DLD1 (cell line): ENCODE measurements around the gene BAHCC1.
"Not testable (repeated sequence)": the region's sequence is repeated elsewhere in the genome, so short reads cannot be mapped to it uniquely, and the experiment has no call there.

Source experiments
- in situ Hi-C: cut with HindIII; loops from 2 replicates; pipeline ENCODE4 v1.10.0; 2017; ENCODE audit warnings: low sequenced_read_pairs

Gene BAHCC1

DNA sequence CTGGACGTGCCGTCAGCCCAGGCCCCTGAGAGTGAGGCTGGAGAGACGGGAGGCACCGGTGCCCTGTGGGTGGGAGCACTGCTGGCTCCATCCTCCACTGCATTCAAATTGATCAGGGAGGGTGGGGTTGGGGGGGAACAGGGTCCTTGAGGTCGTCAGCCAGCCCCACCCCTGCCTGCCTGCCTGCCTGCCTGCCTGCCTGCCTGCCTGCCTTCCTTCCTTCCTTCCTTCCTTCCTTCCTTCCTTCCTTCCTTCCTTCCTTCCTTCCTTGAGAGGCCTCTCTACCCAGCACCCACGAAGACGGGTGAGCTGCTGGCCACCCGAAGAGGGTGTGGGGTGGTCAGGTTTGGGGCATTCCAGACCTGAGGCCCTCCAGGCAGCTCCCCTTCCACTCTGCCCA is 16.0 kb downstream of the BAHCC1 start:
- in situ Hi-C loops, result no loop called here

DNA sequence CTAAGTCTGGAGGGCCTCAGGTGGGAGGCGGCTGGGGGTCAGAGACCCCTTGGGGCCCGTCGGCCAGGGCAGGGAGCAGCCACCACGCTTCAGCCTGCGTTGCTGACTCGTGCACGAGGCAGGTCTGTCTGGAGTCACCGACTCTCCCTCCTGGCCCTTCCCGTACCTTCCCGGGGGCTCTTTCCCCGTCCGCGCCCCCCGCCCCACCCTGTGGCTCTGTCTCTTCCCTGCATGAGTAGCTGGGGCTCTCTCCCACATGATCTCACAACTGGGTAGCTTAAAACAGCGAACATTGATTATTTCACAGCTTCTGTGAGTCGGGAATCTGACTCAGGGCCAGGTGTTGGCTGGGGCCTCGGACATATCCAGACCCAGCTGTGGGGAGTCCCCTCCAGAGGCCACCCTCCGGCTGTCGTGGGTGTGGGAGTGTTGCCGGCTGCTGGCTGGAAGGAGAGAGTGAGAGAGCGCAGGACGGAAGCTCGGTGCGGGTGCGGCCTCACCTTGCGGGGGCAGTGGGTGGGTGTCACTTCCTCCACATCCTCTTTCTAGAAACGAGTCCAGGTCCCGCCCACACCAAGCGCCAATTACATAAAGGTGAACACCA is 17.3 kb downstream of the BAHCC1 start:
- in situ Hi-C loops, result no loop called here

DNA sequence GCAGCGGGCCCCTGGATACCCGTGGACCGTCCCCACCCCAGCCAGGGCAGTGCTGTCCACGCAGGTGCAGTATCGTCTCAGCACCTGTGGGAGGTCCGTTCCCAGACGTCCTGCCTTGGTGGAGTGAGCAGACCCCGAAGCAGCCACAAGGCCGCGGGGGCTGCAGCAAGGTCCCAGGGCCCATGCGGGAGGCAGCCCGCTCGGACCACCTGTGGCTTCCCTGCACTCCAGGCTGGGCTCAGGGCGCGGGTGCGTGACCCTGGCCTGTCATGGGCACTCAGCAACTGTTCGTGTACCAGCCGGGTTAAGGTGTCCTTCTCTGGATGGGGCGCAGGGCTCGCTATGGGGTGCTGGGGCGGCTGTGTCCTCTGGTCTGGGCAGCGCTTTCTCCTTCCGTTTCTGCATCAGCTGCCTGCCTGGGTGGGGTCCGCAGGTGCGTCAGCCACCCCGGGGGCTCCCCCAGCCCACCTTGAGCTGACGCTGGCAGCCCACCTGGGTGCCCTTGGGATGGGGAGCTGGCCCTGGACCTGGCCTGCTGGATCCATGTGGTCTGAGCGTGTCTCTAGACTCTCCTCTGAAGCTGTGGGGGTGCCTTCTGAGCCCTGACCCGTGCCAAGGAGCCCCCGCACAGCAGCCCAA is 18.4 kb downstream of the BAHCC1 start:
- in situ Hi-C loops, result no loop called here

DNA sequence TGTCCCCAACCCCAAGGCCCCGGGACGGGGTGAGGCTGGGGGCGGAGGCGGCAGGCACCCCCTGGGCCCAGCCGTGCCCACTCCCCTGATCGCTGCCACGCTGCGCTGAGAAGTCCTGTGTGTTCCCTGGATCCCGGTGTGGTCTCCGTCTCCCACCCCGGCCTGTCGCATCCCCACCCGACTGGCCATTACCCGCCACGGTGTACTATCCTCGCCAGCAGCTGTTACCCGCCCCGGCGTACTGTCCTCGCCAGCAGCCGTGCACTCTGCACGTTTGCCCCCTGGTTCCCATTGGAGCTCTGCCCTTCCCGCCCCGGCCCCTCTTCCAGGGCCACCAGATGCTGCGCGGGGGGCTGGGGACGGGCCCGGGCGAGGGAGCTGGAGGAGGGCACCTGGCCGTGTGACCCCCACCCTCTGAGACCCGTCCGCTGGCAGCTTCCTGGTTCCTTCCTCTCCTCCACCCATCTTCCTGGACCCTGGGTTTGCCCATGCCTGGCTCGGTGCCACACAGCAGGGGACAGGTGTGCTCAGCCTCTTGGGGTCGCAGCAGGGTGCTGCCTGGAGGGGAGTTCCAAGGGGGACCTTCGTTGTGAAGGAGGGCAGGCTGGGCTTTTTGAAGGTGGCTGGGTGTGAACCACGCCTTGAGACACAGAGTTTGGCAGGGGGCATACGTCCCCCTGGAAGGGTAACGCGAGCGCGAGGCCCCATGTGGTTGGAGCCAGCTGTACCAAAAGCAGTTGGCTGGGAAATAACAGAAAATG is 19.7 kb downstream of the BAHCC1 start:
- in situ Hi-C loops, result no loop called here

DNA sequence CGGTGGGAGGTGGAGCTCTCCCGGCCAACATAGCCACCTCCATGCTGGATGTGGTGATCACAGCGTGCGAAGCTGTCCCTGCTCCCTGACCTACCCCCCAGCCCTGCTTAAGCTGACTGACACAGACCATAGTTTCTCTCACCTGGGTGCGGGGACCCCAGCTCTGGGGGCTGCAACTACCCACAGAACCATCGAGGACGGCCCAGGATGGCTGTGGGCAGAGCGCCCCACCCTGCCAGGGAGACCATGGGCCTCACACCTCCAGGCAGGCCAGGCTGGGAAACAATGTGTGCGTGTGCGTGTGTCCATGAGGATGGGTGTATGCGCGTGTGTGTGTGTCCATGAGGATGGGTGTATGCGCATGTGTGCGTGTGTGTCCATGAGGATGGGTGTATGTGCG is 20.4 kb downstream of the BAHCC1 start:
- in situ Hi-C loops, result no loop called here

DNA sequence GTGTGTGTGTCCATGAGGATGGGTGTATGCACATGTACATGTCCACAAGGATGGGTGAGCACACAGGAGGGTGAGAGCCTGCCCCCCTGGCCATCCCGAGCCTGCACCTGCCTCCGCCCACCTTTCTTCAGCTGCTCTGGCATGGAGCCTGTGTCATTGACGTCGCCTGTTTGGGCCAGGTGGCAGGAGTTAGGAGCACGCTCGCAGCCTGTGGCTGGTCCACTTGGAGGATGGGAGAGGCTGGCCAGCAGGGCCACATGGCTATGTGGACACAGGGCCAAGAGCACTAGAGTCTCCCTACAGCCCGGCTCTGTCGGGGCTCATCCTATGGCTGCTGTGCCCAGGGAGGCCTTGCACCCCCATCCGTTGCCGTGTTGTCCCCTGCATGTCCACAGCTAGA is 21.4 kb downstream of the BAHCC1 start:
- in situ Hi-C loops, result no loop called here

DNA sequence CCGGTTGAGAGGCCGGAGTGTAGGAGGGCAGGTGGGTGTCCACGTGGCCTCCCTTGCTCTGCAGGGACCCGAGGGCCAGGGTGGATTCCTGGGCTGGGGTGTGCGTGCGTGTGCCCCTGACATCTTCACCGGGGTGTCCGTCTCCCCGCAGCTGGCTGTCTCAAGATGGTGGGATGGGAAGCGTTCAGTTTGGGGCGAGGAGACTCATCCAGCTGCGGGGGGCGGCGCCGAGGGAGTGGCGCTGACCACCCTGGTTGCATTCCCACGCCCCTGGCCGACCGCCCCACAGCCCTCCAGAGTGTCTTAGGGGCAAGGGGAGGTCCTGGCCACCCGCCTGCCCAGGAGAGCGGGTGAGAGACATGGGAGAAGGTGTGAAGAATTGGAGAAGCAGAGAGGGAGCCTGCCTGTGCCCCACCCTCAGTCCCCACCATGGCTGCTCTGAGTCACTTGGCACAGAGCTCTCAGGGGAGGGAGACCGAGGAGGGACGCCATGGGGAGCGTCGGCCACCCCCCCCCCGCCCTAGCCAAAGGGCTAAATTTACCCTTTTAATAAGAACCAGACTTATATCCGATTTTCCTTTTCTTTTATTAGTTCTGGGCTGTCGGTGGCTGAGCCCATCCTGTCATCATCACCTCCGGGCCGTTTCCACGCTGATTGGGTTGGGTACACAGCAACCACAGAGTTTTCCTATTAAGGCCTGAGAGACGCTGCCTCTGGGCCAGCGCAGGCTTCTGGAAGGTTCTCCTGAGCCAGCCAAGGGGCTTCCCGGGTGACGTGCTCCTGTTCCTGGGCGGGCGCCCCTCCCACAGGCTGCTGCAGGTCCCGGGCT is 22.0 kb downstream of the BAHCC1 start:
- in situ Hi-C loops, result no loop called here

DNA sequence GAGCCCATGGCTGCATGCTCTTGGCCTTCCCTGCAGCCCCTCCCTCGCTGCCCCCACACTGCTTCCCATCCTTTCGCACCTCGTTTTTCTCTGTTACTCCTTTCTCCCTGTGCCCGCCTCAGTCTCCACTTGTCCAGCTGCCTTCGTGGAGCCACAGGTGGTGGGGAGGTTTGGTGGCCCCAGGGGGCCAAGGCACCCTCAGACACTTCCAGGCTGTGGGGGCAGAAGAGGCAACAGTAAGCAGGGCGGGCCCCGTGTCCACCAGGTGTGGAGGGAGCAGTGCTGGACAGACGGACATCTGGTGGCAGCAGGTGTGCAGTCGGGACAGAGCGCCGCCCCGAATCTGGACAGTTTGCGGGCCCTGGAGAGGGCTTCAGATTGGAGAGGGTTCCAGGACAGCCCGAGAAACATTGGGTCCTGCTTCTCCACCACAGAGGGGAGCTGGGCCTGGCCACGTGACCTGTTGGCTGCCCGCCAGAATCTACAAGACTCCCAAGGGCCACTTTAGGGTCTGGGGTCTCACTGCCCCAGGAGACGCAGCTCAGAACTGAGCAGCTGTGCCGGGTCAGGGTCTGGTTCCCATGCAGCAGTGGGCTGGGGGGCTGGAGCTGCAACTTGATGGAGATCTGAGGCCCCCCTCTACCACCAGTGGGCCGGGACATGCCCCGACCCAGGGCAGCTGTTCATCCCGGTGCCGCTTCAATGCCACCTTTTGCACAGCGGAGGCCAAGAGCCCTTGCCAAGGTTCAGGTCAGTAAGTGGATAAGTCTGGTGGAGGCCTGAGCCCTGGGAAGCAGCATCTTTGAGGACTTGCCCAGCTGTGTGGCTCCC is 22.8 kb downstream of the BAHCC1 start:
- in situ Hi-C loops, result no loop called here

DNA sequence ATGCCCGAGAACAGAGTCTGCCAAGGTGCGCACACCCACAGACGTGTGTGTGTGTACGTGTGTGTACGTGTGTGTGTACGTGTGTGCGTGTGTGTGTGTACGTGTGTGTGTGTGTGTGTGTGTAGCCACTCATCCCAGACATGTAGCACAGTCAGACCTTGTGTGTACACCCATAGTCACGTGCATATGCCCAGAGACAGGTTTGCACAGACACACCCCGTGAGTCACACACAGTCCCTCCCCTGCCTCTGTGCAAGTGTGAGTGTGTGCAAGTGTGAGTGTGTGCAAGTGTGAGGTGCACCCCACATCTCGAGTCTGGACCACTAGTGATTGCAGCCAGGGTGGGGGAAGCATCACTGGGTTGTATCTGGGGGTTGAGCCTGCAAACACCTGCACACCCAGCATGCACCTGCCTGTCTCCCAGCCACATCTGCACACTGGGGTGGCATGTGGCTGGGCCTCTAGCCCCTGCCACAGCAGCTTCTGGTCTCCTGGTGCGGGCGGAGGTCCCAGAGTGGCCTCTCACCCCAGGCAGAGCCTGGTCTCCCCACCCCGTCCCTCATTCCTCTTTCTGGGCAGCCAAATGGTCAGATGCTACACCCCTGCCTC is 23.6 kb downstream of the BAHCC1 start:
- in situ Hi-C loops, result no loop called here

DNA sequence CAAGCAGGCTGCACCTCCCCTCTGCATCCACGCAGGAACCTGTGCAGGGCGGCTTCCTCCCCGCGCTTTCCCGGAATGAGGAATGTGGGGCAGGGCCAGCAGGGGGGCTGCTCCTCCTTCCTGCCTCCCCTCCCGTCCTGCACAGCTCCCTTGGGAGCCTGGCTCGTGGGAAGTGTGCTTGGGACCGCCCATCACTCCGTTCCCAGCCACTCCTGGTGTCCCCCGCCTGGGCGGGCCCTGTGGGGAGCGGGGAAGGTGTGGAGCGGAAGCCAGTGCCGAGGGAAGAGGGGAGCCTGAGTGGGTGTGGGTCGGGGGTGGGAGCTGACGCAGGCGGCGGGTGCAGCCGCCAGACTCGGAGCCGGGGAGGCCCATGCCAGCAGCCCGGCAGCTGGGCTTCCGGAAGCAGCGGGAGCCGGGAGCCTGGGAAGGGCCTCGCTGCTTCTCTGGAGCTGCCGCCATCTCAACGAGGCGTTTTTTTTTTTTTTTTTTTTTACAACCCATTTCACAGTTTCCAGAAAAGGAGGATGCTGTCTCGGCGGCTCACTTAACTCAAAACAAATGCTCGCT is 24.1 kb downstream of the BAHCC1 start:
- in situ Hi-C loops, result no loop called here

DNA sequence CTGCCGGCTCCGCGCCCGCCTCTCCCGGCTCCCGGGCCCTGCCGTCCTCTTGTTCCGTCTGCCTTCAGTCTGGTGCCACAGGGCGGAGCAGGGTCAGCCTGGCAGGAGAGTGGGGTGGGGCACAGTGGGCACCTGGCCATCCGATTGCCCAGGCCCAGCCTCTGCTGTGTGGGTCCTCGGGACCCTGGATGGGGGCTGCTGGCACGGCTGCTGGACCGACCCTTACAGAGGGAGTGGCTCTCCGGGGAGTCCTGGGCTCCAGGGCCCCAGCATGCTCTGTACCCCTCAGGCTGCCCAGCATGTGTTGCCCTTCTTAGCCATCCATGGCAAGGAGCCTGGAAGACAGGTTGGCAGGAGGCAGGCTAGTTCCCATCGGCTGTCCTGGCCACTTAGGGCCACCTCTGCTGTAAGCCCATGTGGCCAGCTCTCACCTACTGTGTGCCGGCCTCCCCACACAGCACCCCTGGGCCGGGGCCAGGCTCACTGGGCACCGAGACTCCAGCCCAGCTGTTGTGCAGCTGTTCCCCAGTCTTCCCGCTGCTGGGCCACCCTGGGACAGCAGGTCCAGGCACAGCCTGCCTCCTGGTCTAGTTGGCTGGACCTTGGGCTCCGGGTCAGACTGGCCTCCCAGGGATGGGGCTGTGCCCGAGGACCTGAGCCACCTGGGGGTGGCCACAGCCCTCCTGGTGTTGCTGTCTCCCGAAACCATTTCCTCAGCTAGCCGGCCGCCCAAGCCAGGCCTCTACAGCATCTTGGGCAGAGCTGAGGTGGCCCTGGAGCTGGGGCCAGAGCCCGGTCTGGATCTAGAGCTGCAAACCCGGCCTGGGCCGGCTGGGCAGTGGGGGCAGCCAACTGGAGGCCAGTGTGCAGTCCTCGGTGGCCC is 24.9 kb downstream of the BAHCC1 start:
- in situ Hi-C loops, result no loop called here

DNA sequence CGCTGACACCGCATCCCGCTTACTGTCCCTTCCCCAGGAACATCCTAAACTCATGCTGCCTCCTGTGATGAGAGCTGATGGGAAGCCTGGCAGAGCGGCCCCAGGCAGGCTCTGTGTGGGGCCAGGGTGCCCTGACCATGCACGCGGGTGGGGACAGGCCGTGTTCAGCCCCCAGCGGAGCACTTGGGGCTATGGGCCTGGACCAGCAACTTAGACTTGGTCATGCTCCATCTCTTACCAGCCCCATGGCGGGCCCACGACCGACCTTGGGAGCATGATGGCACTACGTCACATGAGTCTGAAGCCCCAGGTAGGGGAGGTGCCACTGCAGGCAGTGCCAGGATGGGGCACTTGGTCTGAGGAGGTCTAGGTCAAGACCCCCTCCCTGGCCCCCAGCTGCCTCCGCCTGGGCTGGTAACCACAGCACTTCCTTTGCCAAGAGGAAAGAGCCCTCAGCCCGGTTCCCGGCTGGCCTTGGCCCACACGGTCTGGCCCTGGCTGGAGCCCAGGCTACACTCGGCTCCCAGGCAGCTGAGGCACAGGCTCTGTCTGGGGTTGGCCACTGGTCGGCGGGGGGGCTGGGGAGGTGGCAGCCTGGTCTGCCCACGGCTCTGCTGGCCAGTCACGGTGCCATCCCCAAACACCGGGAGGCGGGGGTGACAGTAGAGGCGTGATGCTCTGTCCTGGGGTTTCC is 25.7 kb downstream of the BAHCC1 start:
- in situ Hi-C loops, result no loop called here

DNA sequence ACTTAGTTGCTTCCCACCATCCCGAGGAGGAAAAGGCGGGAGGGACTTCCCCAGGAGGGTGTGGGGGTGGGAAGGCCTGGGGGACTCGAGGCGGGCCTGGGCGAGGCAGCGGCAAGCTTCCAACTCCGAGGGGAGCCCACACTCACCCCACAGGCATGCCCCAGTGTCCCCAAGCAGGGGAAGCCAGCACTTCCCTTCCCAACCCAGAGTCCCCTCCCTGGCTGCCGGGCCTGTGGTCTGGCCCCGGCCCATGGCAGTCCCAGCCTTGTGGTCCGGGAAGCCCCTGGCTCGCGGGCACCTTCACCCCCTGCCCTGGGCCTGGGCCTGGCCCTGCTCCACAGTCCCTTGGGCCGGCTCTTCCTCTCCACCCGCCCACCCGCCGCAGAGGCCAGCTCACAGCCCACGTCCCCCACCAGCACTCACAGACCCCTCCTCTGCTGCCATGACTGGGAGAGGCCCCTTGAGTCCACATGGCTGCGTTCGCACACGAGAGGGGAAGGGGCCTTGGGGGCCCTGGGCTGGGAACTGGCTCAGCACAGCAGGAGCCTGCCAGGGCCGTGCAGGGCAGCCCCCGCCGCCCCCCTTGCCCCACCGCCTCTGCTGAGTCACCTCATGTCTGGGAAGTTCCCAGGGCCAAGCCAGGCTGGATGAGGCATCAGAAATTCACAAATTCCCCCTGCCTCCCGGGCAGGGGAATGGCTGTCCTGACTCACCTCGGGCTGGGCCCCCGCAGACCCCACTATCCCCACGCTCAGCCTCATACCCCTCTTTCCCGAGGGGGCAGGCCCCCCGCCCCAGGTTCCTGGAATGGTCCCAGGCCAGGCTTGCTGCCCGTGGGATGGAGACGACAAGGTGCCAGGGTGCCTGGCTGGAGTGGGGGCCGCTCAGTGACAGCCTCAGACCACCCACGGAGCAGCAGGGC is 27.8 kb downstream of the BAHCC1 start:
- in situ Hi-C loops, result no loop called here

DNA sequence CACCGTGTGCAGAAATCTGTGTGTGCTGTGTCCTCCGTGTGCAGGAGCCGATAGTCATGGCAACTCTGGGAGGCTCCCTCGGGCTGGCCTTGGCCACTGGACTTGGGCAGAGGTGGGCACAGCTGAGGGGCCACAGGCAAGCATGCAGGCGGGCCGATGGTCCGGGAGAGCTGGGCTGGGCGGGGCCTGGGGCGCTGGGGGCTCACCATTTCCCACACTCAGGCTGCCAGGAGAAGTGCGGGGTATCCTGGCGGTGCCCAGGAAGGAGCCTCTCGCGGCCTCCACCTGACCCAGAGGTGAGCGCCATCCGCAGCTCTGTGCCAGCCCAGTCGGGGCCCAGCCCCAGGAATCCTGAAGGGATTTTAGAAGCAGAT is 28.4 kb downstream of the BAHCC1 start:
- in situ Hi-C loops, result no loop called here

DNA sequence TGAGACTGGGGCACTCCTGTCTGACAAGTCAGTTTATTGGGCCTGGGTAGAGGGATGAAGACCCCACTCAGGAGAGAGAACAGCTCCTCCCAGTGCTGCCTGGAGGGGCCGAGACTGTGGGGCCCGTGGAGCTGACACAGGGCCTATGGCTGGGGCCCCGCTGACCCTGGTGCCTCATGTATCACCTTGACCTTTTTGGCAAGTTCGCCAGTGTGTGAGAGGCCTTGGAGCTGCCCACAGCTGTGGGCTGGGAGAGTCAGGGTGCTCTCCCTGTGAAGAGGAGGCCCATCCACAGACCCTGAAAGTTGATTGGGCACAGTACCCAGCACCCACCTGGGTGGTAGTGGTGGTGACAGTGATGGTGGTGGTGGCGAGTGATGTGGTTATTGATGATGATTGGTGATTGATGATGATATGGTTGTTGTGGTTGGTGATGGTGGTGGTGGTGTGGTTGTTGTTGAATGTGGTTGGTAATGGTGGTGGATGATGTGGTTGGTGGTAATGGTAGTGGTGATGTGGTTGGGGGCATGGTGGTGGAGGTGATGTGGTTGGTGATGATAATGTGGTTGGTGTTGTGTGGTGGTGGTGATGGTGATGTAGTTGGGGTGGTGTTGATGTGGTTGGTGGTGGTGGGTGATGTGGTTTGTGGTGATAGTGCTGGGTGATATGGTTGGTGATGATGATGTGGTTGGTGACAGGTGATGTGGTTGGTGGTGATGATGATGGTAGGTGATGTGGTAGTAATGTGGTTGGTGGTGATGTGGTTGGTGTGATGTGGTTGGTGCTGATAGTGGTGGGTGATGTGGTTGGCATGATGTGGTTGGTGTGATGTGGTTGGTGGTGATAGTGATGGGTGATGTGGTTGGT is 29.1 kb downstream of the BAHCC1 start:
- in situ Hi-C loops, result no loop called here

DNA sequence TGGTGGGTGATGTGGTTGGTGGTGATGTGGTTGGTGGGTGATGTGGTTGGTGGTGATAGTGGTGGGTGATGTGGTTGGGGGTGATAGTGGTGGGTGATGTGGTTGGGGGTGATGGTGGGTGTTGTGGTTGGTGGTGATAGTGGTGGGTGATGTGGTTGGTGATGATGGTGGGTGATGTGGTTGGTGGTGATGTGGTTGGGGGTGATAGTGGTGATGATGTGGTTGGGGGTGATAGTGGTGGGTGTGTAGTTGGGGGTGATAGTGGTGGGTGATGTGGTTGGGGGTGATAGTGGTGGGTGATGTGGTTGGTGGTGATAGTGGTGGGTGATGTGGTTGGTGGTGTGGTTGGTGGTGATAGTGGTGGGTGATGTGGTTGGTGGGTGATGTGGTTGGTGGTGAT is 29.8 kb downstream of the BAHCC1 start:
- in situ Hi-C loops, result not testable (repeated sequence)
